HepG2 (cell line): Measurements from ENCODE around the gene MNAT1. TPM values are rescaled to one million over a fixed set of nuclear protein-coding genes. Genes with fewer than 3 reads are reported as not detected.

ENCODE experiments used
- BCL6 ChIP-seq: IDR thresholded peaks from 2 replicates; pipeline ENCODE4 v1.6.1; 2016; ENCODE audit warnings: missing genetic modification reagents, missing compliant biosample characterization
- CREM ChIP-seq, 2 experiments: sonication (generic) in 1 of 2; formaldehyde crosslinking in 1 of 2; IDR thresholded peaks; 2 replicates each; pipeline versions ENCODE4 v1.4.0 to v1.6.1; 2016 to 2020; ENCODE audit warnings: antibody characterized with exemption in 1 of 2, mild to moderate bottlenecking in 1 of 2, missing genetic modification reagents in 1 of 2
- FOXC1 ChIP-seq: sonication (generic); formaldehyde crosslinking; IDR thresholded peaks from 2 replicates; pipeline ENCODE4 v1.8.0; 2022; ENCODE audit warnings: mild to moderate bottlenecking, missing genetic modification reagents, borderline replicate concordance
- FOXO1 ChIP-seq: sonication (generic); formaldehyde crosslinking; IDR thresholded peaks from 2 replicates; pipeline ENCODE4 v1.4.0; 2020; ENCODE audit warnings: missing genetic modification reagents
- SIX1 ChIP-seq: sonication (generic); formaldehyde crosslinking; IDR thresholded peaks from 2 replicates; pipeline ENCODE4 v1.4.0; 2020; ENCODE audit warnings: missing genetic modification reagents, borderline replicate concordance
- STAT5B ChIP-seq: sonication (generic); formaldehyde crosslinking; IDR thresholded peaks from 2 replicates; pipeline ENCODE4 v1.4.0; 2020; ENCODE audit warnings: missing genetic modification reagents
- TIGD3 ChIP-seq: sonication (generic); formaldehyde crosslinking; IDR thresholded peaks from 2 replicates; pipeline ENCODE4 v1.5.1; 2020; ENCODE audit warnings: mild to moderate bottlenecking, missing genetic modification reagents, borderline replicate concordance
- ZBTB21 ChIP-seq: sonication (generic); formaldehyde crosslinking; IDR thresholded peaks from 2 replicates; pipeline ENCODE4 v1.4.0; 2020; ENCODE audit warnings: missing genetic modification reagents
- ZNF17 ChIP-seq: sonication (generic); formaldehyde crosslinking; IDR thresholded peaks from 2 replicates; pipeline ENCODE4 v1.5.0; 2020; ENCODE audit warnings: mild to moderate bottlenecking, missing genetic modification reagents
- ZNF281 ChIP-seq: sonication (generic); formaldehyde crosslinking; IDR thresholded peaks from 2 replicates; pipeline ENCODE4 v1.4.0; 2020; ENCODE audit warnings: missing genetic modification reagents, borderline replicate concordance
- ZNF451 ChIP-seq: sonication (generic); formaldehyde crosslinking; IDR thresholded peaks from 2 replicates; pipeline ENCODE4 v1.5.0; 2020; ENCODE audit warnings: mild to moderate bottlenecking, missing genetic modification reagents
- ZNF501 ChIP-seq: sonication (generic); formaldehyde crosslinking; IDR thresholded peaks from 2 replicates; pipeline ENCODE4 v1.5.1; 2020; ENCODE audit warnings: mild to moderate bottlenecking, moderate library complexity, missing genetic modification reagents
- ZNF549 ChIP-seq: sonication (generic); formaldehyde crosslinking; IDR thresholded peaks from 2 replicates; pipeline ENCODE4 v1.5.0; 2020; ENCODE audit warnings: missing genetic modification reagents
- ZNF580 ChIP-seq: IDR thresholded peaks from 2 replicates; pipeline ENCODE4 v1.6.1; 2016; ENCODE audit warnings: low read depth, borderline replicate concordance
- ZNF670 ChIP-seq: sonication (generic); formaldehyde crosslinking; IDR thresholded peaks from 2 replicates; pipeline ENCODE4 v1.8.0; 2022; ENCODE audit warnings: mild to moderate bottlenecking, missing genetic modification reagents, borderline replicate concordance
- ZSCAN20 ChIP-seq: sonication (generic); formaldehyde crosslinking; IDR thresholded peaks from 2 replicates; pipeline ENCODE4 v1.4.0; 2020; ENCODE audit warnings: missing genetic modification reagents, mild to moderate bottlenecking, borderline replicate concordance
- polyA plus RNA-seq, 8 experiments: library from polyadenylated mRNA; depleted of rRNA in 3 of 8; stranded (reverse) in 7 of 8; unstranded in 1 of 8; fragments of >200 nt; fragmentation: Illumina TruSeq in 4 of 8; extraction: Trizol in 4 of 8; gene quantifications; 2 replicates each; pipeline versions ENCODE4 v1.2.1 to v1.2.3, GENCODE V29; 2011 to 2016; ENCODE audit warnings: low read depth in 4 of 8, missing spikeins in 1 of 8, mixed read lengths in 1 of 8; ENCODE audit not compliant: insufficient read depth in 1 of 8
- total RNA-seq, 5 experiments: library from RNA; depleted of rRNA; stranded (reverse); fragments of >200 nt; fragmentation: Illumina TruSeq; extraction: Trizol; gene quantifications; 2 replicates each; pipeline ENCODE4 v1.2.3, GENCODE V29; 2016; ENCODE audit warnings: low read depth in 1 of 5
- TF ChIP-seq, protein P1 (sequence below): sonication (generic); formaldehyde crosslinking; IDR thresholded peaks from 2 replicates; pipeline ENCODE4 v1.4.0; 2020; ENCODE audit warnings: mild to moderate bottlenecking, missing genetic modification reagents
- TF ChIP-seq, protein P2 (sequence below): sonication (generic); formaldehyde crosslinking; IDR thresholded peaks from 2 replicates; pipeline ENCODE4 v1.9.0; 2021; ENCODE audit warnings: missing genetic modification reagents, mild to moderate bottlenecking, borderline replicate concordance
- TF ChIP-seq, protein P3 (sequence below): sonication (generic); formaldehyde crosslinking; IDR thresholded peaks from 2 replicates; pipeline ENCODE4 v1.5.1; 2020; ENCODE audit warnings: missing genetic modification reagents, mild to moderate bottlenecking, borderline replicate concordance
- TF ChIP-seq, protein P4 (sequence below): sonication (generic); formaldehyde crosslinking; IDR thresholded peaks from 2 replicates; pipeline ENCODE4 v1.5.1; 2020; ENCODE audit warnings: mild to moderate bottlenecking, moderate library complexity, missing genetic modification reagents

MNAT1 gene
- total and polyA plus RNA-seq, 2 of the 13 experiments (the other 11 are each of a cell fraction or from before 2014, with no cell fraction given) = 49.2 to 94.8 TPM

GRCh38 chr14:60815371-60815770 lies 80.8 kb downstream of the MNAT1 start (continued):
- TF ChIP-seq ZSCAN20 (CRISPR knock-in tag) (no peak), ZNF549 (CRISPR knock-in tag) (no peak), ZNF281 (CRISPR knock-in tag) (peak; percentile 48; the same call in 1 of the 2 replicates), ZNF501 (CRISPR knock-in tag) (0 out of 2 replicates have a peak, but pooled peaks have one; percentile 18), STAT5B (no peak), ZNF17 (CRISPR knock-in tag) (no peak), SIX1 (CRISPR knock-in tag) (peak; percentile 32; the same call in 1 of the 2 replicates), ZBTB21 (CRISPR knock-in tag) (no peak), TIGD3 (CRISPR knock-in tag) (no peak), CREM (IDR thresholded peaks at IDR 0.05) (peak; percentile 49; the same call in 1 of the 2 replicates), CREM (CRISPR knock-in tag; IDR thresholded peaks at IDR 0.05) (no peak), ZNF451 (CRISPR knock-in tag) (no peak), FOXC1 (CRISPR knock-in tag) (no peak), FOXO1 (CRISPR knock-in tag) (peak; percentile 88), ZNF670 (CRISPR knock-in tag) (no peak), ZNF580 (CRISPR knock-in tag) (0 out of 2 replicates have a peak, but pooled peaks have one; percentile 39), BCL6 (CRISPR knock-in tag) (peak; percentile 80)
- TF ChIP-seq, protein P1, sequence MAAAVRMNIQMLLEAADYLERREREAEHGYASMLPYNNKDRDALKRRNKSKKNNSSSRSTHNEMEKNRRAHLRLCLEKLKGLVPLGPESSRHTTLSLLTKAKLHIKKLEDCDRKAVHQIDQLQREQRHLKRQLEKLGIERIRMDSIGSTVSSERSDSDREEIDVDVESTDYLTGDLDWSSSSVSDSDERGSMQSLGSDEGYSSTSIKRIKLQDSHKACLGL (CRISPR knock-in tag) = no peak
- TF ChIP-seq, protein P2, sequence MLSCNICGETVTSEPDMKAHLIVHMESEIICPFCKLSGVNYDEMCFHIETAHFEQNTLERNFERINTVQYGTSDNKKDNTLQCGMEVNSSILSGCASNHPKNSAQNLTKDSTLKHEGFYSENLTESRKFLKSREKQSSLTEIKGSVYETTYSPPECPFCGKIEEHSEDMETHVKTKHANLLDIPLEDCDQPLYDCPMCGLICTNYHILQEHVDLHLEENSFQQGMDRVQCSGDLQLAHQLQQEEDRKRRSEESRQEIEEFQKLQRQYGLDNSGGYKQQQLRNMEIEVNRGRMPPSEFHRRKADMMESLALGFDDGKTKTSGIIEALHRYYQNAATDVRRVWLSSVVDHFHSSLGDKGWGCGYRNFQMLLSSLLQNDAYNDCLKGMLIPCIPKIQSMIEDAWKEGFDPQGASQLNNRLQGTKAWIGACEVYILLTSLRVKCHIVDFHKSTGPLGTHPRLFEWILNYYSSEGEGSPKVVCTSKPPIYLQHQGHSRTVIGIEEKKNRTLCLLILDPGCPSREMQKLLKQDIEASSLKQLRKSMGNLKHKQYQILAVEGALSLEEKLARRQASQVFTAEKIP = no peak
- TF ChIP-seq, protein P3, sequence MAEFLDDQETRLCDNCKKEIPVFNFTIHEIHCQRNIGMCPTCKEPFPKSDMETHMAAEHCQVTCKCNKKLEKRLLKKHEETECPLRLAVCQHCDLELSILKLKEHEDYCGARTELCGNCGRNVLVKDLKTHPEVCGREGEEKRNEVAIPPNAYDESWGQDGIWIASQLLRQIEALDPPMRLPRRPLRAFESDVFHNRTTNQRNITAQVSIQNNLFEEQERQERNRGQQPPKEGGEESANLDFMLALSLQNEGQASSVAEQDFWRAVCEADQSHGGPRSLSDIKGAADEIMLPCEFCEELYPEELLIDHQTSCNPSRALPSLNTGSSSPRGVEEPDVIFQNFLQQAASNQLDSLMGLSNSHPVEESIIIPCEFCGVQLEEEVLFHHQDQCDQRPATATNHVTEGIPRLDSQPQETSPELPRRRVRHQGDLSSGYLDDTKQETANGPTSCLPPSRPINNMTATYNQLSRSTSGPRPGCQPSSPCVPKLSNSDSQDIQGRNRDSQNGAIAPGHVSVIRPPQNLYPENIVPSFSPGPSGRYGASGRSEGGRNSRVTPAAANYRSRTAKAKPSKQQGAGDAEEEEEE (CRISPR knock-in tag) = no peak
- TF ChIP-seq, protein P4, sequence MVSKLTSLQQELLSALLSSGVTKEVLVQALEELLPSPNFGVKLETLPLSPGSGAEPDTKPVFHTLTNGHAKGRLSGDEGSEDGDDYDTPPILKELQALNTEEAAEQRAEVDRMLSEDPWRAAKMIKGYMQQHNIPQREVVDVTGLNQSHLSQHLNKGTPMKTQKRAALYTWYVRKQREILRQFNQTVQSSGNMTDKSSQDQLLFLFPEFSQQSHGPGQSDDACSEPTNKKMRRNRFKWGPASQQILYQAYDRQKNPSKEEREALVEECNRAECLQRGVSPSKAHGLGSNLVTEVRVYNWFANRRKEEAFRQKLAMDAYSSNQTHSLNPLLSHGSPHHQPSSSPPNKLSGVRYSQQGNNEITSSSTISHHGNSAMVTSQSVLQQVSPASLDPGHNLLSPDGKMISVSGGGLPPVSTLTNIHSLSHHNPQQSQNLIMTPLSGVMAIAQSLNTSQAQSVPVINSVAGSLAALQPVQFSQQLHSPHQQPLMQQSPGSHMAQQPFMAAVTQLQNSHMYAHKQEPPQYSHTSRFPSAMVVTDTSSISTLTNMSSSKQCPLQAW = no peak
